HG03521 (cell line): Measurements from ENCODE around the gene ADAM19.
"Not testable (repeated sequence)": the region's sequence is repeated elsewhere in the genome, so short reads cannot be mapped to it uniquely, and the experiment has no call there.

Experiments
- ATAC-seq: cut with Tn5 transposase; IDR thresholded peaks from one replicate; pipeline ENCODE4 v1.9.1; 2021; ENCODE audit warnings: mild to moderate bottlenecking, moderate library complexity; ENCODE audit not compliant: unreplicated experiment

Gene ADAM19

GRCh38 chr5:157491471-157491995 is 84.0 kb downstream of the ADAM19 start:
- ATAC-seq: no peak

GRCh38 chr5:157487358-157487757 is 88.2 kb downstream of the ADAM19 start:
- no peak for ATAC-seq

DNA sequence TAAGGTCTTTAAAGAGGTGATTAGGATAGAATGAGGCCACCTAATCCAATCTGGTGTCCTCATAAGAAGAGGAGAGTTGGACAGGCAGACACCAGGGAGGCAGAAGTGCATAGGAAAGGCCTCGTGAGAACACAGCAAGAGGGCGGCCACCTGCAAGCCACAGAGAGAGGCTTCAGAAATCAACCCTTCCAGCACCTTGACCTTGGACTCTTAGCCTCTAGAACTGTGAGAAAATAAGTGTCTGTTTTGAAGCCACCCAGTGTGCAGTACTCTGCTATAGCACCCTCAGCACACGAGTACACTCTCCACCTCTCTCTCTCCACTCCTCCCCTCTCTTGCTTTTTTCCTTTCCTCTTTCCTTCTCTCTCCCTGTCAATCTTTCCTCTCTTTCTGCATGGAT is 88.7 kb downstream of the ADAM19 start:
- ATAC-seq: peak; percentile 48

DNA sequence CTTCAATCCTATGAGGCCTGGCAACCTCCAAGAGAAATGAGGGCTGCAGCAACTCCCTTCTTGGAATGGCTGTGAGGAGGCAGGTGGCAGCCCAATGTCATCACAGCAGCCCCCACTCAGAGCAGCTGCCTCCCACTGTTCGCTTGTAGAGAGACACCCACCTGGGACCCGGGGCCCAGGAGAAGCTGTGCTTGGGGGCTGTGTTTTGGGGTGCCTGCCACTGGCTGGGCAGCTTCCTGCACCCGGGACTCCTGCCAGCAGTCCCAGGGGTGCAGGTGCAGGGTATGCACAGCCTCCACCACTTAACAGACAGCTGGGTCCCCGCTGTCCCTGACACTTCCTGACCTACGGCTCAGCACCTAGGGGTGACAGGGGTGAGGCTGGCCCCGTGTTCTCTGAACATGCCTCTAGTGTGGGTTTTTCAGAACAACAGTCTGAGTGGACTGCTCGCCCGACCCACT is 89.3 kb downstream of the ADAM19 start:
- peak; percentile 33 for ATAC-seq

DNA sequence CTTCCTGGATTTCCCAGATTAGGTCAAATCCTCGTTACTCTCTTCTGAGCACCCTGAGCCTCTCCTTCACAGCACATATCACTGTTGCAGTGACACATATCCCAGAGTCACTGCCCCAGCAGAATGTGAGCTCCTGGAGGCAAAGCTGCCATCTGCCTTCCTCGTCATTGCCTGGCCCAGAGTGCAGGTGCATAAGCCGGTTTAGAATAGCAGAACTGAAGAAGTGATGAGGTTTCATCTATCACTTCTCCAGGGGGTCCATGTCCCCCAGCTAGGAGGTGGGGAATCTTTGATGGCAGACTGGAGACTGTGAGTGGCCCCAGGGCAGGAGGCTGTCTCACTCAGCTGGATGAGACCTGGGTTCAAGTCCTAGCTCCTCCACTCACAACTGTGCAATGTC is 89.8 kb downstream of the ADAM19 start:
- peak; percentile 19 for ATAC-seq

DNA sequence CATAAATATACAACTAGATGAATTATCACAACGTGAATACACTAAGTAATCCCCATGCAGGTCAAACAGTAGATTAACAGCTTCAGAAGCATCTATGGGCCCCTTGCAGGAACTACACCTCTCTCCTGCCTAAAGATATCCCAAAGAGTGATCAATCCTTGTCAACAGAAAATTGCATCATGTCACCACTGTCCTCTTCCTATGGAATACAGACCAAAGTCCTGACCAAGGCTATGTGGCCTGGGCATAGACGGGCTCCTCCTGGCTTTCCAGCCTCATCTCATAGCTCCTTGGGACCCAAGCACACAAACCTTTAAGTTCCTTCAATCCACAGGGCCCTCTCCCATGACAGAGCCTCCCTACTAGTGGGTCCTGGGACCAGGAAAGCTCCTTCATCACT is 90.2 kb downstream of the ADAM19 start:
- no peak for ATAC-seq

DNA sequence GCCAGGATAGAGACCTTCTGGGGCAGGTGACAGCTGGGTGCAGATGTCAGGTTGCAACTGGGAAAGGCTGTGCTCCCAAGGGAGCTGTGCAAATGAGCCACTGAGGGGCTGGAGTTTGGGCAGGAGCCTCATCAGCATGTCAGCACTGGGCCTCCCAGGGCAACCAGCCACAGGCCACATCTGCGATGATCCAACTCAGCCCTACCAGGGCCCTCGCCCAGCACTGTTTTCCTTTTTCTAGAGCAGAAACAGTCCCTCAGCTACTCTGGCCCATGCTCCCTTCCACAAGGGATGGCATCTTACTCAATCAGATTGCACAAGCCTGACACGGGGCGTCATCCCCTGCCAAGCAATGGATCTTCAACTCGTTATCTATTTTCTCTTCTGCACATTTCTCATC is 90.8 kb downstream of the ADAM19 start:
- ATAC-seq: no peak

GRCh38 chr5:157482702-157483101 is 92.9 kb downstream of the ADAM19 start:
- ATAC-seq: not testable (repeated sequence)

GRCh38 chr5:157481666-157482065 is 93.9 kb downstream of the ADAM19 start:
- no peak for ATAC-seq

GRCh38 chr5:157481265-157481664 is 94.3 kb downstream of the ADAM19 start:
- ATAC-seq: no peak

- no peak for ATAC-seq
Measured at GRCh38 chr5:157479612-157480510, 95.7 kb downstream of the ADAM19 start.

DNA sequence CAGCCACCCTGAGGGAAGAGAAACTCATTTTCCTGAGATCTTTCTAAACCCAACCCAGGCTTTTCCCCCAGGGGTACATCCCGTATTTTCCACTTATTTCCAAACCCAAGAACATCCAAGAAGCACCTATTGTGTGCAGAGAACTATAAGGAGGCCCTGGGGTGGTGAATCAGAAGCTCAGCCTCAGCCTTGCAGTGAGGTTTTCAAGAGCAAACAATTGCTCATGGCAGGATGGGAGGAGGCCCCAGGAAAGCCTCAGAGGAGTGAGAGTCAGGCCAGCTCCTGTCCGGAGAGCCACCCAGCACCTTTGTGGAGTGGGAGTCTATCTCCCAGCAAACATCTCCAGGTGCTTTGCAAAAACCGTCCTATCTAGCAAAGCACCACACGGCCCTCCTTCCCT is 96.4 kb downstream of the ADAM19 start:
- ATAC-seq: no peak

- no peak for ATAC-seq
Measured at GRCh38 chr5:157478726-157479125, 96.8 kb downstream of the ADAM19 start.

DNA sequence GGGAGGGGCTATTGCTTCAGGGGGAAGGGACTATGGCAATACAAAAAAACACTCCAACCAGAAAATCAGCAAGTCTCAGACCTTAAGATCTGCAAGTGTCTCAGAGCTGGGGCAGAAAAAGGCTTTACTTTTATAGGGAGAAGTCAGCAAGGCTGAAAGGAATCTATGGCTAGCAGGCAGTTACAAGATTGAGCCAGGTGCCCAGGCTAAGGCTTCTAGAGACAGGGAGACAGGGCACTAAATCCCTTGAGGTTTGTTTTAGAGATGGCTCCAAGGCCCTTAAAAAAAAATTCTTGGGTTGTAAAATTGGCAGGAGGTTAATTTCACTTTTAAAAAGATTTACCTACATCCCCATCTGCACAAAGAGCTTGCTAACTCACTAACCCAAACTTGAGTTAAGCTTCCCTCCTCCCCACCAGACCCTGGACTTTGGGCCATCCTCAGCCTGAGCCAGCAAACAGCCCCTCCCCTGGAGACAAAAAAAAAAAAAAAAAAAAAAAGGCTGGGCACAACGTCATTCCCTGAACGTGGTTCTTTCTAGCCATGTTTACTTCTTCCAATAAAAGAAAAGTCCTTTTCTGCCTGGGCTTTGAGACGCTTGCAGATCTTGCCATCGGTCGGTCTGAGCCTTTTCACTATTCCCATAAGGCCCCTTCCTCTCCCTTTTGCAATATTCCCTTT is 97.6 kb downstream of the ADAM19 start:
- ATAC-seq: no peak

GRCh38 chr5:157476702-157477408 is 98.7 kb downstream of the ADAM19 start:
- no peak for ATAC-seq

GRCh38 chr5:157475432-157475831 is 100.1 kb downstream of the ADAM19 start:
- ATAC-seq: no peak

DNA sequence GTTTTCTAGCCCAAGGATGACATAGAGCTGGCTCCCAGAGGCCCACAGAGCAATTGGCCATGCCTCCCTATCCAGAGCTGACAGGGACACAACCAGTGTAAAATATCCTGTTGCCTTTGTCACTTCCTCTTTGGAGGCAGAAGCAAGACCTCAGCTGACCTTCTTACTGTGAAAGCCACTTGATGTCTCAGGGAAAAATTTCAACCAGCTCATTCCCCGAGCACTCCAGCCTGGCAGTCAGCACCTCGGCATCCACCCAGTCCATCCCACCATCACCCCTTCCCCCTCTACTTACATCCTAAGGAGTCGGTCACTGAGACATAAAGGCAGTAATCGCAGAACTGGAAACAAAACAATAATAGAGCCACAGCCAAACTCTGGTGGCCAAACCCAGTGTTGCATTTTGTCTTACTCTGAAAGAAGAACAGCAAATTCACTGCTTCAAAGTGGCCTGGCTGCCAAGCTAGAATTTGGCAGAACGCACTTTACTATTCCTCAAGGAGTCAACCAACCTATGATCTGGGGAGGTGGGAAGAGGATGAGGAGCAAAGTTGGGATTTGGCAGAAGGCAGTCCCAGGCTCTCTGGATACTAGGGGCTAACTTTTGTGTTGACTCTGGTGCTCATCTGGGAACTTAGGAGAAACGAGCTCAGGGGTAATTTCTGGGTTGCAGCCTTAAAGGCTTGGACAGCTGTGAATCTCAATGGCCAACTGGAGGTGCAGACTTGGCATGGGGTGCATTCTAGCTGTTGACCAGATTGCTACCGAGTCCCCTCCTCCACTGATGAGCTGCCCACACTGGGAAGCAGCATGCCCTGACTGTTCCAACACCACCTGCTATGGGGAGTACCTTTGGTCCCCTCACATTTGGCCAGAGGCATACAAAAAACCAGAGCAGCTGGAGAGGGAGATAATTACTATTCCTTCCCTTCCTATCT is 101.9 kb downstream of the ADAM19 start:
- no peak for ATAC-seq

GRCh38 chr5:157471709-157472108 is 103.9 kb downstream of the ADAM19 start:
- ATAC-seq: no peak

DNA sequence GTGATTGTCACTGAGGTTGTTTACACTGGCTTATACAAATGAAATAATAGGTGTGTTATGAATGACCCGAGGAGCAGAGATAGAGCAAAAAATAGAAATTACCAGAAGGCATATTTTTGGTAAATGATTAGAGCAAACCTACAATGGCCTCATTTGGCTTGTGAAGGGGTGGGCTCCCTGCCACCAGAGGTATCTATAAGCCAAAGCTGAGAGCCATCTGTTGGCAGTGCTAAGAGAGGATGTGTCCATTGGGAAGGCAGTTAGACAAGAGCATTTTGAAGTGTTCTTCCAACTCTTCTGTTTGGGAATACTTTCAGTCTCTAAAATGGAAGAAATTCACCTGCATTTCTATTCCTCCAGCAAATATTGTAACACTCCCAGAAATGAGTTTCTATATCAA is 104.9 kb downstream of the ADAM19 start:
- ATAC-seq: no peak

DNA sequence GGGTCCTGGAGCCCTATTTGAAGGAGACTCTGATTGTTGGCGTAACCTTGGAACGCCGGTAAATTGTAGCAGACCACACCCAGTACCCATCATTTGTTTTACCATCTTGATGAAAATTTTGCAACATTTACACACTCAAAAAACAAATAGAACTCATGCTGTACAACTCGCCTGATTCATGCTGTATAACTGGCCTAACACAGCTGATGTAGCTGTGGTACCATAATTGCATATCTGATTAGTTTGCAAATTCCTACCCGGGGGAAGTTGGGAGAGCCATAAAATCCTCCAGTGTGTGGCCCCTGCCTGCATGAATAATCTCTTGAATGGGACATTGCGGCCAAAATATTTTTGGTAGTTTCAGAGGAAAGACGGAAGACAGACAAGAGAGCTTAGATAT is 105.9 kb downstream of the ADAM19 start:
- no peak for ATAC-seq
